HG03064 (cell line): Measurements from ENCODE around the gene SLC7A9.
"Not testable (repeated sequence)": the region's sequence is repeated elsewhere in the genome, so short reads cannot be mapped to it uniquely, and the experiment has no call there.

Source experiments
- ATAC-seq: cut with Tn5 transposase; IDR thresholded peaks from one replicate; pipeline ENCODE4 v1.9.1; 2021; ENCODE audit warnings: low read depth; ENCODE audit not compliant: unreplicated experiment

SLC7A9 gene

DNA sequence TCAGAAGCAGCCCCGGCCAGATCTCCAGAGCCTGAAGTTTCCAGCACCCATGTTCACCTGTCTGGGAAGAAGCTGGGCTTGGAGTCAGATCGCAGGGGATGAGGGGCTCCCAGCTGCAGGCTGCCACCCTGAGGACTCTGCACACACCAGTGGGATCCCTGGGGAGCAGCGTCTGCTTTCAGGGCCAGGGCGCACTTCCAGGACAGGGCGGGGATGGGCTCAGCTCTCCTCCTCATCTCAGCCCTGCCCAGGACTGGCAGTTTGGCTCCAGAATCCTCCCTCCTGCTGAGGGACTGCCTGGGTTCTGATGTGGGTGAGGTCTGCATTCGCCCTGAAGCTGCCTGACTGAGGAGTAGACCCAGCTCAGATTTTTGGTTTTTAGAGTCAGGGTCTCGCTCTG is 3.5 kb downstream of the SLC7A9 start:
- no peak for ATAC-seq

GRCh38 chr19:32865326-32865725 is 4.2 kb downstream of the SLC7A9 start:
- ATAC-seq: no peak

DNA sequence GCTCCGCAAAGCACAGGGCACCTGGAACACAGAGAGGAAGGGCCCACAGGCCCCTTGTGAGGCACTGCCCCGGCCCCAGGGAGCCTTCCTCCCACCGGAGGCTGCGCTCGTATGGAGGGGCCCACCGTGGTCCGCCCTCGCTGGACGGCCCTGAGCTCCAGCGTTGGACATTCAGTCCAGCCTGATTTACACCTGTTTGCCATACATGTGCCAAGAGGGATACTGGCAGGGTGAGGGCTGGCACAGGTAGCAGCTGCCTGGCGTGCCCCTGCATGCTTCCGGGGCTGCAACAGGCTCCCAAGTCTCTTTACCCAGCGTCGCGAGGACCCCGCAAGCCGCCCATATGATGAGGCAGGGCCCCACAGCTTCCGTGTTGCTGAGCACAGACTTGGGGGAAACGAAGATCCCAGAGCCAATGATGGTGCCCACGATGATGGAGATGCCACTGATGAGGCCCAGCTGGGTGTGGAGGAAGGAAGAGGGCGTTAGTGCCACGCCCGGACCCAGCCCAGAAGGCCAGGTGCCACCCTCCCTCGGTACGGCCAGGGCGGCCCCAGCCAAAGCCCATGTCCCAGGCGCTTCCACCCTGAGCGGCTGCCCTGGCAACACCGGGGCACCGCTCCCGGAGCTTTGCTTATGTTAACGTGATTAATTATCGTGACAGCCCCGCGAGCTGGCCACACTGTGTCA is 5.1 kb downstream of the SLC7A9 start:
- ATAC-seq: no peak

DNA sequence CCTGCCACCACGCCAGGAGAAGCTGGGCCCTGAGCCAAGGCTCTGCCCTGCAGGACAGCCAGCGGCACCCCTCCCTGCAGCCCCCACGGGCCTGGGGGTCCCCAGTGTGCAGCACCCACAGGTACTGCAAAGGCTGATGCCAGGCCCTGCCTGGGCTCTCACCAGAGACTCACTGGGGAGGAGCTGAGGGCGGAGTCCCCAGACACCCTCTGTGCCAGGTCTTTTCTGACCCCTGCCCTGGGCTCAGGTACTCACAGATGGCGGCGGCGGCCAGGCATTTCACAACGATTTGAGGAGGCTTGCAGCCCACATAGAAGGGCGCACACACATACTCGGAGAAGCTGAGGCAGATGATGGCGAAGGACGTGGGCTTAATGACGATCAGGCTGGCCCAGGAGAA is 5.7 kb downstream of the SLC7A9 start:
- ATAC-seq: no peak

- ATAC-seq: no peak
Measured at GRCh38 chr19:32863301-32863700, 6.3 kb downstream of the SLC7A9 start.

GRCh38 chr19:32862741-32863140 is 6.8 kb downstream of the SLC7A9 start:
- ATAC-seq: no peak

GRCh38 chr19:32862173-32862572 is 7.4 kb downstream of the SLC7A9 start:
- ATAC-seq: no peak

DNA sequence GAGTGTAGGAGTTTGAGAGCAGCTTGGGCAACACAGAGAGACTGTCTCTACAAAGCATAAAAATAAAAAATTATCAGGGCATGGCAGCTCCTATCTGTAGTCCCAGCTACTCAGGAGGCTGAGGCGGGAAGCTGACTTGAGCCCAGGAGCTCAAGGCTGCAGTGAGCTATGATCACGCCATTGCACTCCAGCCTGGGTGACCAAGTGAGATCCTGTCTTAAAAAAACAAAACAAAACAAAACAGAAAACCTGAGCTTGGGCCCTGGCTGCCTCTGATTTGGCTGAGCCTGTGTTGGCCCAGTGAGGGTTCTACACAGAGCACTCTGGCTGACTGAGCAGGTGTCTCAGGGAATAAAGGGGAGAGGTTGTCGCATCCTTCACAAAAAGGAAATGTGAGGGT is 8.0 kb downstream of the SLC7A9 start:
- ATAC-seq: no peak

GRCh38 chr19:32859591-32859990 is 10.0 kb downstream of the SLC7A9 start:
- ATAC-seq: no peak

DNA sequence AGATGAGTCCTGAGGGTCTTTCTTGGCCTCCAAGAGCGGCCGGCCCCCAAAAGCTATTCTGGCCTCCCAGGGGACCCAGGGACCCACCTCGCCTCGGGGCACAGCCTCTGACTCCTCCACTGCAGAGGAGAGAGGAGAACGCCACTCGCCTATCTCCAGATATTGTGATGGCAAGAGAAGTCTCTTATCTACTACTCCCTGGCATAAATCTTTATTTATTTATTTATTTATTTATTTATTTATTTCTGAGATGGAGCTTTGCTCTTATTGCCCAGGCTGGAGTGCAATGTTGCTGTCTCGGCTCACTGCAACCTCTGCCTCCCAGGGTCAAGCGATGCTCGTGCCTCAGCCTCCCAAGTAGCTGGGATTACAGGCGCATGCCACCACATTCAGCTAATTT is 11.0 kb downstream of the SLC7A9 start:
- no peak for ATAC-seq

DNA sequence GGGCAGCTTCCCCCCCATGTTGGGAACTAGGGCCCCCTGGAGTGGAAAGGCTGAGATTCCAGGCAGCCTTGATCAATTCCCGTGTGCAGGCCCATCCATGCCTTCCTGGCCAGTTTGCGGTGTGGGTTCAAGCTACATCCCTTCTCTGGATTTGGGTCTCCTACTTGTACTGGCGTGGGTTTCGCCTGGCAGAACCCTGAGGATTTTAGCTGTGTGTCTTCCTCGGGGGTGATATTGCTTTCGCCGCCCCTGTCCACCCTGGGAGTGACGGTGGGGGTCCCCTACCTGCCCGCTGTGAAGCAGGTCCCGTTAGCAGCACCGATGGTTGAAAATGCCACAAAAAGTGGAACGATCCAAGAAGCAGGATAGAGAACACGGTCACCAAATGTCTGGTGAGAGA is 11.4 kb downstream of the SLC7A9 start:
- ATAC-seq: no peak

DNA sequence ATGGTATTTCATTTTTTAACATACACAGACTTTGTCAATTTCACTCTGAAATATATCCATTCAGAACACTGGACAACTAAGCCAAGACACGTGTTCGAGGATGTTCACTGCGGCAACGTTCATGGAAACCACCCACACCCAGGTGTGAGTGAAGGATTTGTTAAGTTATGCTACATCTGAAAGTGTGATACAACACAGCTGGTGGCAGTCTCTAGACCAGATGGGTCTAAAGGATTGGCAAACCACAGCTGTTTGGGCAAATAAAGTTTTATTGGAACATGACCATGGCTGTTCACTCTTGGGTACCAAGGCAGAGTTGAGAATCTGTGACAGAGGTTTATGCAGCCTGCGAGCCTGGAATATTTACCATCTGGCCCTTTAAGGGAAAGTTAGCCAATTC is 12.0 kb downstream of the SLC7A9 start:
- ATAC-seq: no peak

DNA sequence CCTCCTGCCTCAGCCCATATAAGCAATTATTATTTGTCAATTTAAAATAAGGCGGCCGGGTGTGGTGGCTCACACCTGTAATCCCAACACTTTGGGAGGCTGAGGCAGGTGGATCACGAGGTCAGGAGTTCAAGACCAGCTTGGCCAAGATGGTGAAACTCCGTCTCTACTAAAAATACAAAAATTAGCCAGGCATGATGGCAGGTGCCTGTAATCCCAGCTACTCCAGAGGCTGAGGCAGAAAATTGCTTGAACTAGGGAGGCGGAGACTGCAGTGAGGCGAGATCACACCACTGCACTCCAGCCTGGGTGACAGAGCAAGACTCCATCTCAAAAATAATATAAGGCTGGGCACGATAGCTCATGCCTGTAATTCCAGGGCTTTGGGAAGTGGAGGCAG is 12.7 kb downstream of the SLC7A9 start:
- ATAC-seq: not testable (repeated sequence)

DNA sequence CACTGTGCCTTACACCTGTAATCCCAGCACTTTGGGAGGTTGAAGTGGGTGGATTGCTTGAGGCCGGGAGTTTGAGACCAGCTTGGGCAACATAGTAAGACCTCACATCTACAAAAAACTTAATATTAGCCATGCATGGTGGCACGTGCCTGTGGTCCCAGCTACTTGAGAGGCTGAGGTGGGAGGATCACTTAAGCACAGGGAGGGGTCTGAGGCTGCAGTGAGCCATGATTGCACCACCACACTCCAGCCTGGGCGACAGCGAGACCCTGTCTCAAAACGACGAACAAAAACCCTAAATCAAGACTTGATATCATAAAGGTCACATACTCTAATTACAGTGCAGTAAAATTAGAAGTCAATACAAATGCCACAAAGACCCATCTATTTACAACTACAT is 17.4 kb downstream of the SLC7A9 start:
- no peak for ATAC-seq

DNA sequence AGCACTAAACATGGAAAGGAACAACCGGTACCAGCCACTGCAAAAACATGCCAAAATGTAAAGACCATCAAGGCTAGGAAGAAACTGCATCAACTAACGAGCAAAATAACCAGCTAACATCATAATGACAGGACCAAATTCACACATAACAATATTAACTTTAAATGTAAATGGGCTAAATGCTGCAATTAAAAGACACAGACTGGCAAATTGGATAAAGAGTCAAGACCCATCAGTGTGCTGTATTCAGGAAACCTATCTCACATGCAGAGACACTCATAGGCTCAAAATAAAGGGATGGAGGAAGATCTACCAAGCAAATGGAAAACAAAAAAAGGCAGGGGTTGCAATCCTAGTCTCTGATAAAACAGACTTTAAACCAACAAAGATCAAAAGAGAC is 21.5 kb downstream of the SLC7A9 start:
- not testable (repeated sequence) for ATAC-seq

DNA sequence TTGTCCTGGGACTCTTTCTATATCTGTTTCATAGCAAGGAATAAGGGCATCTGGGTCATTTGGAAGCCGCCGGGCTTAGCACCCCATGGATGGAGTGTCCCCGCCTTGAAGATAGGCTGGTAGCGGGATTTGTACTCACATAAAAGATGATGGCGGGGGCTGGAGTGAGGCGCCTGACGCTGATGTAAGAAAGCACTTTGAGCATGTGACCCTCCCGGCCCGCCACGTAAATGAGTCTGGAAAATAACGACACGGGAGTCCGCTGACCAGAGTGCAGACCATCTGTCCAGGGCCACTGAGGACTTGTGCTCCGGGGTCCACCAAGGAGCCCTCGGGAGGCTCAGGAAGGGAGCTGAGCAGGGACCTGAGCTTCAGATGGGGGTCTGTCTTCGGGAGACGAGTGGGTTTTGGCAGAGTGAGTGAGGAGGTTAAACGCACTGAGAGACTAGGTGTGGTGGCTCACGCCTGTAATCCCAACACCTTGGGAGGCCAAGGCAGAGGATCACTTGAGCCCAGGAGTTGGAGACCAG is 25.8 kb downstream of the SLC7A9 start:
- ATAC-seq: no peak

DNA sequence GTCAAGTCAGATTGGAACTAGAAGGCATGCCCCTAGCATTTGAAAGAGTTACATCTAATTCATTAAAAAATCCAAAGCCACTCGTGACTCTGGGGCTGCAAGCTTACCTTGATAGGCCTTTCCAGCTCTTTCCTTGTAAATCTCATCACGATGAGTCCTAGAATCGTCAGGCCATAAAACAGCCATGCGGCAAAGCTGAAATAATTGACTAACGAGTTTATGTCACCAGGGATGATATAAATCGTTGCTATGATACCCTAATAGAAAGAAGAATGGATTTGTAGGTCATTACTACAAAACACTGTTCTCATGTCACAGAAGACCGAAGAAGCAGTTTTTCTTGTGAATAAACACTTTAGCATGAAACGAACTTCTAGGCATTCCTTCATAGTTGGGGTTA is 27.5 kb downstream of the SLC7A9 start:
- no peak for ATAC-seq

DNA sequence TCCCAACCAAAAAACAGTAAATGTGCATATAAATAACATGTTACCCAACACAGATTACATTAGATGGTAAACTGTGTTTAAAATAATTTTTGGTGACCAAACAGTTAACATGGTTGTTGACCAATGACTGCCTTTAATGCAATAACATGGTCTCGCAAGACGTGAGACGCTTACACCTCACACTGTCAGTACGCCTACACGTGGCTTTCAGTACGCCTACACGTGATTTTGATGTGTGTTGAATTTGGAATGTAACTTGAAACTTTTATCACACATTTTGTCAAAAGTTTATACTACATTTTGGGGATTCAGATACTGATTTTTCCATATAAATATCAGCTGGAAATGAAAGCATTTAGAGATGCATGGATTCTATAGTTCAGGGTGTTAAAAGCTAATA is 32.0 kb downstream of the SLC7A9 start:
- ATAC-seq: no peak

DNA sequence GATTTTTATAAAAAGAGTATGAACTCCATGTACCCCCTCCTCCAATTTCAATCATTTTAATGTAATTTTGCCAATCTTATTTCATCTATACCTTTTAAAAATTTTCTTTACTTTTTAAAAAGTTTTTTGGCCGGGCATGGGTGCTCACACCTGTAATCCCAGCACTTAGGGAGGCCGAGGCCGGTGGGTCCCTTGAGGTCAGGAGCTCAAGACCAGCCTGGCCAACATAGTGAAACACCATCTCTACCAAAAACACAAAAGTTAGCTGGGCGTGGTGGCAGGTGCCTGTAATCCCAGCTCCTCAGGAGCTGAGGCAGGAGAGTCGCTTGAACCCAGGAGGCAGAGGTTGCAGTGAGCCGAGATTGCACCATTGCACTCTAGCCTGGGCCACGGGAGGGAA is 36.2 kb downstream of the SLC7A9 start:
- ATAC-seq: not testable (repeated sequence)

- ATAC-seq: not testable (repeated sequence)
Measured at GRCh38 chr19:32832825-32833224, 36.7 kb downstream of the SLC7A9 start.

- ATAC-seq: not testable (repeated sequence)
Measured at GRCh38 chr19:32832094-32832493, 37.5 kb downstream of the SLC7A9 start.

- ATAC-seq: no peak
Measured at GRCh38 chr19:32831611-32832010, 38.0 kb downstream of the SLC7A9 start.
